Neural progenitor cell (in vitro differentiated cells): Measurements from ENCODE around the gene RHO.

ENCODE experiments used
- EZH2 ChIP-seq: fragments of 200-600 bp; sonication (generic); IDR thresholded peaks from 2 replicates; pipeline ENCODE4 v1.6.1; 2017; ENCODE audit warnings: antibody characterized with exemption, mild to moderate bottlenecking, moderate library complexity
- TF ChIP-seq, protein P1 (sequence below): fragments of 200-600 bp; sonication (generic); IDR thresholded peaks from 2 replicates; pipeline ENCODE4 v1.5.1; 2017; ENCODE audit warnings: antibody characterized with exemption, mild to moderate bottlenecking

DNA sequence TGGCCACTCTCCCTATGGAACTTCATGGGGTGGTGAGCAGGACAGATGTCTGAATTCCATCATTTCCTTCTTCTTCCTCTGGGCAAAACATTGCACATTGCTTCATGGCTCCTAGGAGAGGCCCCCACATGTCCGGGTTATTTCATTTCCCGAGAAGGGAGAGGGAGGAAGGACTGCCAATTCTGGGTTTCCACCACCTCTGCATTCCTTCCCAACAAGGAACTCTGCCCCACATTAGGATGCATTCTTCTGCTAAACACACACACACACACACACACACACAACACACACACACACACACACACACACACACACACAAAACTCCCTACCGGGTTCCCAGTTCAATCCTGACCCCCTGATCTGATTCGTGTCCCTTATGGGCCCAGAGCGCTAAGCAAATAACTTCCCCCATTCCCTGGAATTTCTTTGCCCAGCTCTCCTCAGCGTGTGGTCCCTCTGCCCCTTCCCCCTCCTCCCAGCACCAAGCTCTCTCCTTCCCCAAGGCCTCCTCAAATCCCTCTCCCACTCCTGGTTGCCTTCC lies 1.9 kb downstream of the RHO start:
- TF ChIP-seq, protein P1, sequence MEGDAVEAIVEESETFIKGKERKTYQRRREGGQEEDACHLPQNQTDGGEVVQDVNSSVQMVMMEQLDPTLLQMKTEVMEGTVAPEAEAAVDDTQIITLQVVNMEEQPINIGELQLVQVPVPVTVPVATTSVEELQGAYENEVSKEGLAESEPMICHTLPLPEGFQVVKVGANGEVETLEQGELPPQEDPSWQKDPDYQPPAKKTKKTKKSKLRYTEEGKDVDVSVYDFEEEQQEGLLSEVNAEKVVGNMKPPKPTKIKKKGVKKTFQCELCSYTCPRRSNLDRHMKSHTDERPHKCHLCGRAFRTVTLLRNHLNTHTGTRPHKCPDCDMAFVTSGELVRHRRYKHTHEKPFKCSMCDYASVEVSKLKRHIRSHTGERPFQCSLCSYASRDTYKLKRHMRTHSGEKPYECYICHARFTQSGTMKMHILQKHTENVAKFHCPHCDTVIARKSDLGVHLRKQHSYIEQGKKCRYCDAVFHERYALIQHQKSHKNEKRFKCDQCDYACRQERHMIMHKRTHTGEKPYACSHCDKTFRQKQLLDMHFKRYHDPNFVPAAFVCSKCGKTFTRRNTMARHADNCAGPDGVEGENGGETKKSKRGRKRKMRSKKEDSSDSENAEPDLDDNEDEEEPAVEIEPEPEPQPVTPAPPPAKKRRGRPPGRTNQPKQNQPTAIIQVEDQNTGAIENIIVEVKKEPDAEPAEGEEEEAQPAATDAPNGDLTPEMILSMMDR, result no peak
- no peak for TF ChIP-seq EZH2
